Trophoblast cell (in vitro differentiated cells and primary cell): ENCODE results near the gene PDHX.

Experiments
- DNase-seq, 2 donors: peaks; one replicate each; pipeline ENCODE4 v3.0.0-alpha.2; 2016
- H2AFZ ChIP-seq: 2 replicates; pipeline ENCODE4 v1.6.1; 2013; ENCODE audit warnings: low read length, moderate library complexity, mild to moderate bottlenecking; ENCODE audit not compliant: insufficient read depth, poor library complexity
- H2AK5ac ChIP-seq: 2 replicates; pipeline ENCODE4 v1.6.1; 2013; ENCODE audit warnings: mild to moderate bottlenecking, low read length
- H2BK120ac ChIP-seq: 2 replicates; pipeline ENCODE4 v1.6.1; 2013; ENCODE audit warnings: low read length, mild to moderate bottlenecking, moderate library complexity; ENCODE audit not compliant: insufficient read depth, poor library complexity
- H2BK12ac ChIP-seq: 2 replicates; pipeline ENCODE4 v1.6.1; 2013; ENCODE audit warnings: mild to moderate bottlenecking, low read length, moderate library complexity
- H2BK5ac ChIP-seq: 2 replicates; pipeline ENCODE4 v1.6.1; 2013; ENCODE audit warnings: low read length, low read depth, moderate library complexity, mild to moderate bottlenecking; ENCODE audit not compliant: poor library complexity
- H3K14ac ChIP-seq: 2 replicates; pipeline ENCODE4 v1.6.1; 2013; ENCODE audit warnings: mild to moderate bottlenecking, low read length
- H3K18ac ChIP-seq: 2 replicates; pipeline ENCODE4 v1.6.1; 2013; ENCODE audit warnings: mild to moderate bottlenecking, low read length
- H3K23ac ChIP-seq: 2 replicates; pipeline ENCODE4 v1.6.1; 2013; ENCODE audit warnings: low read length
- H3K27ac ChIP-seq: 2 replicates; pipeline ENCODE4 v1.5.1; 2013; ENCODE audit warnings: low read depth, mild to moderate bottlenecking, inconsistent platforms, low read length, moderate library complexity
- H3K27me3 ChIP-seq: 2 replicates; pipeline ENCODE4 v1.6.1; 2013; ENCODE audit warnings: inconsistent platforms, mild to moderate bottlenecking, low read length, moderate library complexity; ENCODE audit not compliant: insufficient read depth
- H3K36me3 ChIP-seq, 2 experiments: 1 replicate in 1 of 2; 2 replicates in 1 of 2; pipeline ENCODE4 v1.6.1; 2013; ENCODE audit warnings: low read length in 2 of 2, mild to moderate bottlenecking in 2 of 2, moderate library complexity in 1 of 2; ENCODE audit not compliant: insufficient read depth in 2 of 2, control insufficient read depth in 1 of 2
- H3K4ac ChIP-seq: 2 replicates; pipeline ENCODE4 v1.6.1; 2013; ENCODE audit warnings: low read depth, mild to moderate bottlenecking, low read length, moderate library complexity
- H3K4me1 ChIP-seq, 2 experiments: 1 replicate in 1 of 2; 2 replicates in 1 of 2; pipeline ENCODE4 v1.6.1; 2013; ENCODE audit warnings: low read length in 2 of 2, mild to moderate bottlenecking in 2 of 2, moderate library complexity in 1 of 2; ENCODE audit not compliant: insufficient read depth in 2 of 2, control insufficient read depth in 1 of 2
- H3K4me2 ChIP-seq: 2 replicates; pipeline ENCODE4 v1.6.1; 2013; ENCODE audit warnings: inconsistent platforms, mild to moderate bottlenecking, low read length, moderate library complexity
- H3K4me3 ChIP-seq: 2 replicates; pipeline ENCODE4 v1.5.1; 2013; ENCODE audit warnings: mild to moderate bottlenecking, low read depth, low read length, inconsistent platforms
- H3K79me1 ChIP-seq: one replicate; pipeline ENCODE4 v1.6.1; 2013; ENCODE audit warnings: low read length
- H3K79me2 ChIP-seq: 2 replicates; pipeline ENCODE4 v1.6.1; 2013; ENCODE audit warnings: low read length, mild to moderate bottlenecking; ENCODE audit not compliant: control insufficient read depth, insufficient read depth, poor library complexity
- H3K9ac ChIP-seq: 2 replicates; pipeline ENCODE4 v1.6.1; 2013; ENCODE audit warnings: mild to moderate bottlenecking, low read length
- H3K9me3 ChIP-seq: 2 replicates; pipeline ENCODE4 v1.6.1; 2013; ENCODE audit warnings: low read depth, mild to moderate bottlenecking, control low read depth, inconsistent platforms, low read length; ENCODE audit not compliant: insufficient read depth
- H4K12ac ChIP-seq: 2 replicates; pipeline ENCODE4 v1.6.1; 2013; ENCODE audit warnings: low read depth, mild to moderate bottlenecking, low read length, moderate library complexity
- H4K8ac ChIP-seq: 2 replicates; pipeline ENCODE4 v1.6.1; 2013; ENCODE audit warnings: low read depth, mild to moderate bottlenecking, low read length, moderate library complexity
- H4K91ac ChIP-seq: one replicate; pipeline ENCODE4 v1.6.1; 2013; ENCODE audit warnings: low read depth, mild to moderate bottlenecking, low read length, moderate library complexity
- WGBS: extraction: QIAGEN DNeasy Blood & Tissue Kit; methylation state at CpG from one replicate; pipeline ENCODE4 v1.1.7; 2013; ENCODE audit warnings: missing lambda C conversion rate; ENCODE audit not compliant: insufficient read length, insufficient coverage; ENCODE audit errors: extremely low coverage; 5-methylcytosine and 5-hydroxymethylcytosine counted together

Gene PDHX

GRCh38 chr11:34904421-34904955 is 11.9 kb upstream of the PDHX start:
- Histone ChIP-seq H3K4me2 (no peak overlapping the region), H3K27ac (no peak overlapping the region), H3K9me3 (peaks cover 7% of the 10 kb centered on the region), H3K79me2 (no peaks in the 10 kb centered on the region), H3K36me3 (peaks cover 0 to 3% of the 10 kb centered on the region in 2 experiments), H3K9ac (no peak overlapping the region), H4K91ac (no peak overlapping the region), H3K4me3 (no peak overlapping the region), H4K8ac (no peak overlapping the region), H2BK120ac (no peak overlapping the region), H3K23ac (no peak overlapping the region), H2AFZ (no peak overlapping the region), H3K18ac (no peak overlapping the region), H3K4ac (no peak overlapping the region), H2BK12ac (no peak overlapping the region), H2AK5ac (no peak overlapping the region), H4K12ac (no peak overlapping the region), H3K4me1 (no peaks in the 10 kb centered on the region), H3K27me3 (no peaks in the 10 kb centered on the region), H3K79me1 (no peaks in the 10 kb centered on the region), H3K14ac (no peak overlapping the region), H2BK5ac (no peak overlapping the region)
- no CpG with 5 or more reads among the region's 3 CpGs for WGBS
- no peak for DNase-seq

GRCh38 chr11:34905666-34906065 is 10.8 kb upstream of the PDHX start:
- Histone ChIP-seq H4K8ac (no peak overlapping the region), H3K27ac (no peak overlapping the region), H3K14ac (no peak overlapping the region), H3K9ac (no peak overlapping the region), H4K12ac (no peak overlapping the region), H3K23ac (no peak overlapping the region), H3K4me3 (no peak overlapping the region), H3K4me2 (no peak overlapping the region), H3K36me3 (peaks cover 0 to 3% of the 10 kb centered on the region in 2 experiments), H2BK5ac (no peak overlapping the region), H3K18ac (no peak overlapping the region), H3K9me3 (peaks cover 3% of the 10 kb centered on the region), H2AFZ (no peak overlapping the region), H2BK12ac (no peak overlapping the region), H3K4me1 (no peaks in the 10 kb centered on the region), H2AK5ac (no peak overlapping the region), H3K4ac (no peak overlapping the region), H3K79me1 (no peaks in the 10 kb centered on the region), H3K79me2 (no peaks in the 10 kb centered on the region), H2BK120ac (no peak overlapping the region), H3K27me3 (no peaks in the 10 kb centered on the region), H4K91ac (no peak overlapping the region)
- no peak for DNase-seq
- no CpG with 5 or more reads among the region's 7 CpGs for WGBS

GRCh38 chr11:34907934-34908593 is 8.4 kb upstream of the PDHX start:
- H3K27me3 ChIP-seq: no peaks in the 10 kb centered on the region
- H3K79me1 ChIP-seq: no peaks in the 10 kb centered on the region
- no peak overlapping the region for H3K4me3 ChIP-seq
- H2BK5ac ChIP-seq: no peak overlapping the region
- H4K8ac ChIP-seq: no peak overlapping the region
- DNase-seq: no peak
- H2AK5ac ChIP-seq: no peak overlapping the region
- H3K14ac ChIP-seq: no peak overlapping the region
- H3K4ac ChIP-seq: no peak overlapping the region
- no CpG with 5 or more reads among the region's 3 CpGs for WGBS
- no peak overlapping the region for H3K18ac ChIP-seq
- H2BK120ac ChIP-seq: no peak overlapping the region
- H3K4me2 ChIP-seq: no peak overlapping the region
- no peak overlapping the region for H4K91ac ChIP-seq
- H3K27ac ChIP-seq: no peak overlapping the region
- H2BK12ac ChIP-seq: no peak overlapping the region
- no peaks in the 10 kb centered on the region for H3K36me3 ChIP-seq
- no peaks in the 10 kb centered on the region for H3K79me2 ChIP-seq
- no peak overlapping the region for H2AFZ ChIP-seq
- H3K9ac ChIP-seq: no peak overlapping the region
- no peak overlapping the region for H3K23ac ChIP-seq
- H3K4me1 ChIP-seq: no peaks in the 10 kb centered on the region
- H4K12ac ChIP-seq: no peak overlapping the region
- no peaks in the 10 kb centered on the region for H3K9me3 ChIP-seq

GRCh38 chr11:34909415-34909814 is 7.0 kb upstream of the PDHX start:
- Histone ChIP-seq H3K79me1 (no peaks in the 10 kb centered on the region), H2BK5ac (no peak overlapping the region), H2AFZ (no peak overlapping the region), H3K4me2 (no peak overlapping the region), H3K4me1 (no peaks in the 10 kb centered on the region), H3K4ac (no peak overlapping the region), H3K36me3 (peaks cover 0 to 3% of the 10 kb centered on the region in 2 experiments), H4K12ac (no peak overlapping the region), H3K14ac (no peak overlapping the region), H3K4me3 (no peak overlapping the region), H3K23ac (no peak overlapping the region), H2BK12ac (no peak overlapping the region), H2AK5ac (no peak overlapping the region), H2BK120ac (no peak overlapping the region), H3K9ac (no peak overlapping the region), H3K27me3 (no peaks in the 10 kb centered on the region), H3K9me3 (no peaks in the 10 kb centered on the region), H4K8ac (no peak overlapping the region), H4K91ac (no peak overlapping the region), H3K79me2 (no peaks in the 10 kb centered on the region), H3K18ac (no peak overlapping the region), H3K27ac (no peak overlapping the region)
- no peak for DNase-seq
- no CpG with 5 or more reads among the region's 6 CpGs for WGBS
